Uterus (tissue), 2 donors: ENCODE measurements around the gene ITPR2.

Experiments
- POLR2A ChIP-seq, 2 donors: fragments of 450-650 bp; IDR thresholded peaks; one replicate each; pipeline ENCODE4 v1.6.1; 2016; ENCODE audit warnings: antibody characterized with exemption in 2 of 2, mild to moderate bottlenecking in 1 of 2, moderate library complexity in 1 of 2
- TF ChIP-seq, protein P1 (sequence below), 4 experiments: fragments of 200-600 bp in 2 of 4; fragments of 450-650 bp in 2 of 4; sonication (generic) in 2 of 4; IDR thresholded peaks; one replicate each; pipeline ENCODE4 v1.5.1; 2016 to 2019; ENCODE audit warnings: antibody characterized with exemption in 4 of 4, mild to moderate bottlenecking in 2 of 4, moderate library complexity in 1 of 4

GRCh38 chr12:26367991-26368730, 464.8 kb downstream of the ITPR2 start:
- TF ChIP-seq, protein P1, sequence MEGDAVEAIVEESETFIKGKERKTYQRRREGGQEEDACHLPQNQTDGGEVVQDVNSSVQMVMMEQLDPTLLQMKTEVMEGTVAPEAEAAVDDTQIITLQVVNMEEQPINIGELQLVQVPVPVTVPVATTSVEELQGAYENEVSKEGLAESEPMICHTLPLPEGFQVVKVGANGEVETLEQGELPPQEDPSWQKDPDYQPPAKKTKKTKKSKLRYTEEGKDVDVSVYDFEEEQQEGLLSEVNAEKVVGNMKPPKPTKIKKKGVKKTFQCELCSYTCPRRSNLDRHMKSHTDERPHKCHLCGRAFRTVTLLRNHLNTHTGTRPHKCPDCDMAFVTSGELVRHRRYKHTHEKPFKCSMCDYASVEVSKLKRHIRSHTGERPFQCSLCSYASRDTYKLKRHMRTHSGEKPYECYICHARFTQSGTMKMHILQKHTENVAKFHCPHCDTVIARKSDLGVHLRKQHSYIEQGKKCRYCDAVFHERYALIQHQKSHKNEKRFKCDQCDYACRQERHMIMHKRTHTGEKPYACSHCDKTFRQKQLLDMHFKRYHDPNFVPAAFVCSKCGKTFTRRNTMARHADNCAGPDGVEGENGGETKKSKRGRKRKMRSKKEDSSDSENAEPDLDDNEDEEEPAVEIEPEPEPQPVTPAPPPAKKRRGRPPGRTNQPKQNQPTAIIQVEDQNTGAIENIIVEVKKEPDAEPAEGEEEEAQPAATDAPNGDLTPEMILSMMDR (IDR thresholded peaks at IDR 0.05) = no peak
- no peak for TF ChIP-seq POLR2A (IDR thresholded peaks at IDR 0.05)
